HFFc6 (cell line): Measurements from ENCODE around the gene AP1M2. TPM values are rescaled to one million over a fixed set of nuclear protein-coding genes. Genes with fewer than 3 reads are reported as not detected.

Experiments
- DNase-seq: peaks from one replicate; pipeline ENCODE4 v3.0.0-alpha.2; 2018
- H3K27ac Mint-ChIP-seq: 2 replicates; pipeline ENCODE4 v1.8.0; 2020; ENCODE audit warnings: mild to moderate bottlenecking, mixed read lengths
- H3K27me3 Mint-ChIP-seq: 2 replicates; pipeline ENCODE4 v1.8.0; 2021; ENCODE audit warnings: mild to moderate bottlenecking, moderate library complexity, mixed read lengths; ENCODE audit not compliant: insufficient read depth
- H3K36me3 Mint-ChIP-seq: 2 replicates; pipeline ENCODE4 v1.8.0; 2021; ENCODE audit warnings: low read depth, mixed read lengths
- H3K4me1 Mint-ChIP-seq: 2 replicates; pipeline ENCODE4 v1.8.0; 2020; ENCODE audit warnings: low read depth, mixed read lengths
- H3K4me3 Mint-ChIP-seq: 2 replicates; pipeline ENCODE4 v1.8.0; 2020; ENCODE audit warnings: mild to moderate bottlenecking, moderate library complexity, mixed read lengths
- H3K9me3 Mint-ChIP-seq: 2 replicates; pipeline ENCODE4 v1.8.0; 2020; ENCODE audit warnings: mild to moderate bottlenecking, mixed read lengths
- CTCF ChIP-seq: fragments of 200-600 bp; sonication (generic); IDR thresholded peaks from 2 replicates; pipeline ENCODE4 v1.5.0; 2021; ENCODE audit warnings: antibody characterized with exemption, mild to moderate bottlenecking
- total RNA-seq, 6 experiments: library from RNA; stranded (reverse); fragmentation: NEBNext Ultra II Directional; extraction: Animal tissue kit (Norgen Biotek cat#: 25700); gene quantifications; 2 replicates in 1 of 6; 3 replicates in 5 of 6; pipeline ENCODE4 v1.2.3, GENCODE V29; 2021

Gene AP1M2
- total RNA-seq, 6 experiments from 2014 or later, result 0.12 to 1.3 (median 0.59) TPM; not detected in 3

GRCh38 chr19:10566658-10567410 is 20.3 kb downstream of the AP1M2 start:
- Mint-ChIP-seq H3K27me3 (peaks cover 5% of the 10 kb centered on the region; the same call in 1 of the 2 replicates), H3K36me3 (0 out of 2 replicates have a peak, but pooled peaks cover 4% of the 10 kb centered on the region), H3K4me1 (peaks cover 40% of the 10 kb centered on the region), H3K4me3 (peak overlapping the region; percentile 92), H3K27ac (peak overlapping the region; percentile 87), H3K9me3 (no peaks in the 10 kb centered on the region)
- no peak for TF ChIP-seq CTCF
- no peak for DNase-seq

- Mint-ChIP-seq H3K27ac (peak overlapping the region; percentile 87), H3K36me3 (peaks cover 4% of the 10 kb centered on the region; the same call in 1 of the 2 replicates)
Observed at GRCh38 chr19:10566408-10566657, 20.8 kb downstream of the AP1M2 start.

GRCh38 chr19:10565567-10566407 is 21.3 kb downstream of the AP1M2 start, which contains the start of gene KRI1:
TSS of gene KRI1 (minus strand) at chr19:10566010. CDS start at chr19:10565999, 11 bp downstream.
- Mint-ChIP-seq H3K4me3 (peak within 1 kb of the TSS; percentile 92), H3K9me3 (no peaks in the 10 kb centered on the region), H3K27me3 (peaks cover 5% of the 10 kb centered on the region; the same call in 1 of the 2 replicates), H3K27ac (peak within 1 kb of the TSS; percentile 87), H3K4me1 (peaks cover 40% of the 10 kb centered on the region), H3K36me3 (peaks cover 4% of the 10 kb centered on the region; the same call in 1 of the 2 replicates)
- peak; percentile 96 for DNase-seq
- peak; percentile 66 for TF ChIP-seq CTCF

More at GRCh38 chr19:10566408-10566657, 20.8 kb downstream of the AP1M2 start:
- Mint-ChIP-seq H3K27me3 (peaks cover 5% of the 10 kb centered on the region; the same call in 1 of the 2 replicates), H3K4me1 (peaks cover 40% of the 10 kb centered on the region), H3K9me3 (no peaks in the 10 kb centered on the region), H3K4me3 (peak overlapping the region; percentile 92)
- TF ChIP-seq CTCF, result no peak
- DNase-seq, result no peak

- no peak for DNase-seq
- Mint-ChIP-seq H3K27me3 (peaks cover 5% of the 10 kb centered on the region; the same call in 1 of the 2 replicates), H3K27ac (peak overlapping the region; percentile 87), H3K9me3 (no peaks in the 10 kb centered on the region), H3K4me1 (peaks cover 40% of the 10 kb centered on the region), H3K36me3 (peaks cover 10% of the 10 kb centered on the region; the same call in 1 of the 2 replicates), H3K4me3 (peak overlapping the region; percentile 92)
- TF ChIP-seq CTCF, result no peak
Observed at GRCh38 chr19:10565028-10565566, 22.0 kb downstream of the AP1M2 start.

- H3K27me3 Mint-ChIP-seq, result peaks cover 5% of the 10 kb centered on the region; the same call in 1 of the 2 replicates
- no peaks in the 10 kb centered on the region for H3K9me3 Mint-ChIP-seq
- TF ChIP-seq CTCF, result no peak
- H3K4me1 Mint-ChIP-seq, result peaks cover 28% of the 10 kb centered on the region
- no peak overlapping the region for H3K27ac Mint-ChIP-seq
- peaks cover 12% of the 10 kb centered on the region; the same call in 1 of the 2 replicates for H3K36me3 Mint-ChIP-seq
- H3K4me3 Mint-ChIP-seq, result no peak overlapping the region
- DNase-seq, result no peak
Observed at GRCh38 chr19:10562609-10563008, 24.5 kb downstream of the AP1M2 start.
